Fibroblast of villous mesenchyme (primary cell): ENCODE measurements around the gene KLHL42. TPM values are rescaled to one million over a fixed set of nuclear protein-coding genes. Genes with fewer than 3 reads are reported as not detected.
A peak's percentile ranks its signal among the peaks of the same experiment; 100 is the strongest.

Experiments
- DNase-seq: peaks from one replicate; pipeline ENCODE4 v3.0.0-alpha.2; 2010; ENCODE audit warnings: low read depth
- H3K4me3 ChIP-seq: 2 replicates; pipeline ENCODE4 v1.5.1; 2011; ENCODE audit warnings: low read depth, mild to moderate bottlenecking, low read length
- CTCF ChIP-seq: IDR thresholded peaks from 2 replicates; pipeline ENCODE4 v1.5.1; 2012; ENCODE audit warnings: low read depth, mild to moderate bottlenecking, low read length; ENCODE audit not compliant: insufficient read depth
- total RNA-seq: library from RNA; depleted of rRNA; stranded (reverse); fragments of >200 nt; gene quantifications from 2 replicates; pipeline ENCODE4 v1.2.3, GENCODE V29; 2012

KLHL42 gene
- total RNA-seq, 1 donor: 44.5 TPM

GRCh38 chr12:27802936-27803335 is 22.9 kb downstream of the KLHL42 start:
- H3K4me3 ChIP-seq: no peak overlapping the region
- no peak for TF ChIP-seq CTCF
- no peak for DNase-seq

GRCh38 chr12:27805238-27805637 is 25.2 kb downstream of the KLHL42 start:
- TF ChIP-seq CTCF: no peak
- no peak overlapping the region for H3K4me3 ChIP-seq
- DNase-seq: no peak

GRCh38 chr12:27806259-27806658 is 26.2 kb downstream of the KLHL42 start:
- TF ChIP-seq CTCF: no peak
- H3K4me3 ChIP-seq: no peak overlapping the region
- no peak for DNase-seq

- H3K4me3 ChIP-seq: no peak overlapping the region
- DNase-seq: no peak
- no peak for TF ChIP-seq CTCF
Observed at GRCh38 chr12:27807063-27807703, 27.1 kb downstream of the KLHL42 start.

- TF ChIP-seq CTCF: no peak
- peak; percentile 70 for DNase-seq
- H3K4me3 ChIP-seq: no peak overlapping the region
Observed at GRCh38 chr12:27808841-27809240, 28.8 kb downstream of the KLHL42 start.

GRCh38 chr12:27810756-27811155 is 30.7 kb downstream of the KLHL42 start:
- no peak overlapping the region for H3K4me3 ChIP-seq
- no peak for DNase-seq
- TF ChIP-seq CTCF: no peak

- no peak for DNase-seq
- H3K4me3 ChIP-seq: no peak overlapping the region
- no peak for TF ChIP-seq CTCF
Observed at GRCh38 chr12:27812502-27812901, 32.5 kb downstream of the KLHL42 start.
